Hematopoietic multipotent progenitor cell treated with erythropoietin and hydrocortisone succinate and interleukin-3 and kit ligand, for 15 days (in vitro differentiated cells): ENCODE data around the gene TACR3.
"Not testable (repeated sequence)": the region's sequence is repeated elsewhere in the genome, so short reads cannot be mapped to it uniquely, and the experiment has no call there.

Source experiments
- DNase-seq: peaks from one replicate; pipeline ENCODE4 v3.0.0-alpha.2; 2015; ENCODE audit warnings: low spot score

The TACR3 gene, protein sequence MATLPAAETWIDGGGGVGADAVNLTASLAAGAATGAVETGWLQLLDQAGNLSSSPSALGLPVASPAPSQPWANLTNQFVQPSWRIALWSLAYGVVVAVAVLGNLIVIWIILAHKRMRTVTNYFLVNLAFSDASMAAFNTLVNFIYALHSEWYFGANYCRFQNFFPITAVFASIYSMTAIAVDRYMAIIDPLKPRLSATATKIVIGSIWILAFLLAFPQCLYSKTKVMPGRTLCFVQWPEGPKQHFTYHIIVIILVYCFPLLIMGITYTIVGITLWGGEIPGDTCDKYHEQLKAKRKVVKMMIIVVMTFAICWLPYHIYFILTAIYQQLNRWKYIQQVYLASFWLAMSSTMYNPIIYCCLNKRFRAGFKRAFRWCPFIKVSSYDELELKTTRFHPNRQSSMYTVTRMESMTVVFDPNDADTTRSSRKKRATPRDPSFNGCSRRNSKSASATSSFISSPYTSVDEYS

DNA sequence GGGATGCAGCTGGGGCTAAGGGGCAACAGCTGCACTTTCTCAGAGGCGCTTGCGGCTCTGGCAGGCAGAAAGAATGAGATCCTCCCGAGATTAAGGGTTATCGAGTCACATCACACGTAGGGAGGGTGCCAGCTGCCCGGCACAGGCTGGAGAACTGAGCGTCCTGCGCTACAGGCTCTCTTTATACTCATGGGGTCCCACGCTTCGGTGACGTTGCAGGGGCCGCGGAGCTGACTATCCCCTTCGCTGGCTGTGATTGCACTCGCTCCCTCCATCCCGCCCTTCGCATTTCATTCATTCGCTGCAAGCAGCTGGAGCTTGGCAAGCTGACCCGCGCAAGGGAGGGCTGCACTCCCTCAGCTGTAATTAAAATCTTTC lies at the start of gene TACR3:
Gene TACR3, minus strand, starts transcription at position 156 of the 378 bp plus-strand sequence. CDS start 310 bp downstream, outside the sequence.
- DNase-seq = no peak

DNA sequence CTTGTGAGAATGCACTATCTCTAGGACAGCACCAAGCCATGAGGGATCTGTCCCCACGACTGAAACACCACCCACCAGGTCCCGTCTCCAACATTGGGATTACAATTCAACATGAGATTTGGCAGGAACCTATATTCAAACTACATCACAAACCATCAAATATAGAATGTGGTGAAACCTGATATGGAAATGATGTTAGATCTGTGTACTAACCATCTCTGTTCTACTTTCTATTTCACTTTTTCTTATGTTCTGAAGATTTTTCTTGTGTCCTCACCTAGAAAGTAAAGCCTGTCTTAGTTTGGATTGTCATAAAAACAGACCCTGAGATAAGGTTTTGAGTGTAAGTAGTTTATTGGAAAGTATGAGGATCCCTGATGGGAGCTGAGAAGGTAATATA lies 37.8 kb upstream of the TACR3 start:
- DNase-seq = no peak

DNA sequence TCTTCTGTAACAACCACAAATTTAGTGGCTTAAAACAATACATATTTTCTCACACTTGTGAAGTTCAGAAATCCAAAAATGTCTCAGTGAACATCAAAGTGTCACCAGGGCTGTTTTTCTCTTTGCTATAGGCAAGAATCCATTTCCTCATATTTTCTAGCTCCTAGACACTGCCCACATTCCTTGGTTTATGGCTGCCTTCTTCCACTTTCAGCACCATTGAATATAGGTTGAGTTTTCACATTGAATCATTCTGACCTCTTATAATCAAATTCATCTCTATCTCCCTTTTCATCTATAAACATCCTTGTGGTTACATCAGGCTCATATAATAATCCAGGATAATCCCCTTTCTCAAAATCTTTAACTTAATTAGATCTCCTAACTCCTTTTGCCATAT lies 37.0 kb upstream of the TACR3 start:
- DNase-seq = no peak

DNA sequence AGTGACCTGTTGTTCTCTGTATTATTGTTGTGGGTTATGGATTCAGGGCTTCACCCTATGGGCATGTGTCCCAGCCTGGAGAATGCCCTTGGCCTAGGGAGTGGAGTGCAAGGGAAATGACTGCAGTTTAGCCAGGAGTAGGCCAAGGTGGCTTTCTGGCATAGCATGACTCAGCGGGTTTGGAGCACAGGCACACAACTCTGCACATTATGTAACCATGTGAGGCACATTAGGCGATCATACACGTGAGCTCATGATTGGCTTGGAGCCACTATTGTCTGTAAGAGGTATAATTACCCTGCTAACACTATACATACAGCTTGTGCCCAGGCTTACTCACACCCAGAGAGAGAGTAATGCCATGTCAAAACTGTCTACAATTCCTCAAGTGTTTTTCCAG lies 35.1 kb upstream of the TACR3 start:
- no peak for DNase-seq

DNA sequence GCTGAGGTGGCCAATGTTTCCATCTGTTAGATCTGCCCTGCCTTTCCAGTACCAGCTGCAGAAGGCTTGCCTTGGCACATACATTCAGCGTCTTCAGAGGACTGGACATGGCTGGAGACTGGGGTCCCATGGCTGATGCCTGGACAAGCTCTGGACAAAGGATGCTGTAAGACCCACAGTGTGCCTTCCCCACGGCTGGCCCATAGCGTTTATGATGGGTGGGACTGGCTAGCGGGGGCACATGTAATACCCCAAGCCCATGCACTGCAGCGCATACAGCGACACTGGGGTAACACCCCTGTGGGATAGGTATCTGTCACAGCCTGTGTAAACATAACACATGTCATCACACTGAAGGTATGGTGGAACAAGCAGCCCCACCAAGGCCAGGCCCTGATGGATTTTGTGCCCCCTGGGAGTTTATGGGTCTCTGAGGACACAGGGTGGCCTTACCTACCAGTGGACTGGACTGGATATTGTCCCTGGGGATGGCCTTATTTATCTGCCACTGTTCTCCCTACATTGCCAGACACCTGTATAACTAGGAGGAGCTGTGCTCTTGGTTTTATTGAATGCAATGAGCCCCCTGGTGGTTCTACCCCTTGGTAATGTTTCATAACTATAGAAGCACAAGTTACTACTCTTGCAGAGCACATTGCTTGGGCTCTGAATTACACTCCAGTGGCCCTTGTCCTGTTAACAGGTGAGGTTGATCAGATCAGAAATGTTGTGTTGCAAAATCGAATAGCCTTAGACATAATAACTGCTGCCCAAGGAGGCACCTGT lies 34.3 kb upstream of the TACR3 start:
- no peak for DNase-seq

DNA sequence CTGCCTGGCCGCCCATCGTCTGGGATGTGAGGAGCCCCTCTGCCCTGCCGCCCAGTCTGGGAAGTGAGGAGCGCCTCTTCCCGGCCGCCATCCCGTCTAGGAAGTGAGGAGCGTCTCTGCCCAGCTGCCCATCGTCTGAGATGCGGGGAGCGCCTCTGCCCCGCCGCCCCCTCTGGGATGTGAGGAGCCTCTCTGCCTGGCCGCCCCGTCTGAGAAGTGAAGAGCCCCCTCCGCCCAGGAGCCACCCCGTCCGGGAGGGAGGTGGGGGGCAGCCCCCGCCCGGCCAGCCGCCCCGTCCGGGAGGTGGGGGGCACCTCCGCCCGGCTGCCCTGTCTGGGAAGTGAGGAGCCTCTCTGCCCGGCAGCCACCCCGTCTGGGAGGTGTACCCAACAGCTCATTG lies 3.4 kb upstream of the TACR3 start:
- DNase-seq = not testable (repeated sequence)

DNA sequence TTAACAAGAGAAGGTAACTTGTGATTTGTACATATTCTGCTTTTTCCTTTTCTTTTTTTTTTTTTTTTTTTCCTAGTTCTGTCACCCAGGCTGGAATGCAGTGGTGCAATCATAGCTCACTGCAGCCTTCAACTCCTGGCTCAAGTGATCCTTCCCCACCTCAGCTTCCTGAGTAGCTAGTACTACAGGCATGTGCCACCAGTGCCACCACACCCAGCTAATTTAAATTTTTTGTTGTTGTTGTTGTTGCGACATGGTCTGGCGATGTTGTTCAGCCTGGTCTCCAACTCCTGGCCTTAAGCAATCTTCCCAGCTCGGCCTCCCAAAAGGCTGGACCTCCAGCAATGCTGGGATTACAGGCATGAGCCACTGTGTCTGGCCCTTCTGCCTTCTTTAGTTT lies 1.5 kb upstream of the TACR3 start:
- DNase-seq = no peak

DNA sequence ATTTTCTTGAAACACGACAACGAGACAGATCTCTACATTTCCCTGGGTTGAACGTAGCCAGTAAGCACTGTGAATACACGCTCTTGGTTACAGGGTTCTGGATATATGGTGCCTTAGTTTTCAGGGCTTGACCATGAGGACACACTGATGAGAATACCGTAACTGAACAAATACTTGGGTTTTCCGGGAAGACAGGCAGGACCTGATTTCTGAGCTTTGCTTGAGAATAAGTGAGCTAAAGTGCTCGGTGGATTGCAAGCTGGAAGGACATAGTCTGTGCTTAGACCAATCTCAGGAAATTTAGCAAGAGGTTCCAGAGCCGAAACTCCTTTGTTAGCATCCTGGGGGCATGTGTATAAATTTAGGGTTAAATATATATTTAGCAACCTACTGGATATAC lies 876 bp upstream of the TACR3 start:
- no peak for DNase-seq

DNA sequence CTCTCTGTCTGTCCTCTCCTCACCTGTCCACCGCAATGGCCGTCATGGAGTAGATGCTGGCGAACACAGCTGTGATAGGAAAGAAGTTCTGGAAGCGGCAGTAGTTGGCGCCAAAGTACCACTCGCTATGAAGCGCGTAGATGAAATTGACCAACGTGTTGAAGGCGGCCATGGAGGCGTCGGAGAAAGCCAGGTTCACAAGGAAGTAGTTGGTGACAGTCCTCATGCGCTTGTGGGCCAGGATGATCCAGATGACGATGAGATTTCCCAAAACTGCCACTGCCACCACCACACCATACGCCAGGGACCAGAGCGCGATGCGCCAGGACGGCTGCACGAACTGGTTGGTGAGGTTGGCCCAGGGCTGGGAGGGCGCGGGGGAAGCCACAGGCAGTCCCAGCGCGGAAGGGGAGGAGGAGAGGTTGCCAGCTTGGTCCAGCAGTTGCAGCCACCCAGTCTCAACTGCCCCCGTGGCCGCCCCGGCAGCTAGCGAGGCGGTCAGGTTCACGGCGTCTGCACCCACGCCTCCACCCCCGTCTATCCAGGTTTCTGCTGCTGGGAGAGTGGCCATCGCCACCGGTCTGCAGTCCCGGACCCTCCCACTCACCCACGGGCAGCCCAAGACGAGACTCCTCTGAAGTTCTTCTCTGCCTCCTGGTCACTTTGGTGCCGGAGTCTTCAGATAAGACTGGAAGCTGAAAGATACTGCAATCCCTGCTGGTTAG lies 518 bp downstream of the TACR3 start:
- no peak for DNase-seq

DNA sequence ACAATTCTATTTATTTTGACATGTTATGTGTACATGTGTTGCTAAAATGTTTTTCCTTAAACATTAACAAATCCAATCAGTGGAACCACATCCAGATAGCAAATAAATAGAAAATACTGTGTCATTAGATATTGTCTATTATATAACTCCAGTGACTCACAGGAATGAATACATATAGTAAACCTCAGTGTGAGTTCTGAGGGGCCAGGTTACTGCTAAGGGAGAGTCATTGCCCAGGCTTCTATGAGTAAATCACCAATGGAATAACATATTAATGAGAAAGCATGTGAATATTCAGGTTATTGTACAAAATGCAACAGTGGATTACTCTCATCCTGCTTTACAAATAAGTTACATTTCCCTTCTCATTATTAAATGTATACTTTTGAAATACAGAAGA lies 27.2 kb downstream of the TACR3 start:
- DNase-seq = no peak

DNA sequence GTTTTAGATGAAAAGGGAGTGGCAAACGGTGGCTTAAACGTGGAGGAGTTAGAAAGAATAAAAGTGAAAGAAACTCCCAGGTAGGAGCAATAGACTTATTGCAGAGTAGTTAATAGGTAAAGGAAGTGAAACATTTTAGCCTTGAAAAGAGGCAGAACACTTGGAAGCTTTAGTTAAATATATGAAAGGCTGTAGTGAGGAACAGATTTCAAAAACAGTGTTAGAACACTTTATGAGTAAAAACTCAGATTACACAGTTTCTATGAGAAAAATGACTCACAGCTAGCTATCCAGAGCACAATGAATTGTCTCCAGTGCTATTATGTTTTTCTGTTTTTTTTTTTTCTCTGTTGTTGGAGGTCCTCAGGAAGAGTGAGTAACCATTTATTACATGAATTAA lies 45.8 kb downstream of the TACR3 start:
- DNase-seq = no peak

DNA sequence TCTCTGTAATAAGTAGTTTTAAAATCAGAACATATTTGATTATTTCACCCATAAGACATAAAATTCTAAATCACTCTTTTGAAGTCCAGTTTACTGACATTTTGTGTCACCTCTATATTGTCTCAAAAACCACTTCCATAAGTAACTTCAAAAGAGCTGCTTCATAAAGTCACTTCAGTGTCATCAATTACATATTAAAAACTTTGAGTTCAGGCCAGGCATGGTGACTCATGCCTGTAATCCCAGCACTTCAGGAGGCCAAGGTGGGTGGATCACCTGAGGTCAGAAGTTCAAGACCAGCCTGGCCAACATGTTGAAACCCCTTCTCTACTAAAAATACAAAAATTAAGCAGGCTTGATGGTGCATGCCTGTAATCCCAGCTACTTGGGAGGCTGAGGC lies 53.0 kb downstream of the TACR3 start:
- not testable (repeated sequence) for DNase-seq

DNA sequence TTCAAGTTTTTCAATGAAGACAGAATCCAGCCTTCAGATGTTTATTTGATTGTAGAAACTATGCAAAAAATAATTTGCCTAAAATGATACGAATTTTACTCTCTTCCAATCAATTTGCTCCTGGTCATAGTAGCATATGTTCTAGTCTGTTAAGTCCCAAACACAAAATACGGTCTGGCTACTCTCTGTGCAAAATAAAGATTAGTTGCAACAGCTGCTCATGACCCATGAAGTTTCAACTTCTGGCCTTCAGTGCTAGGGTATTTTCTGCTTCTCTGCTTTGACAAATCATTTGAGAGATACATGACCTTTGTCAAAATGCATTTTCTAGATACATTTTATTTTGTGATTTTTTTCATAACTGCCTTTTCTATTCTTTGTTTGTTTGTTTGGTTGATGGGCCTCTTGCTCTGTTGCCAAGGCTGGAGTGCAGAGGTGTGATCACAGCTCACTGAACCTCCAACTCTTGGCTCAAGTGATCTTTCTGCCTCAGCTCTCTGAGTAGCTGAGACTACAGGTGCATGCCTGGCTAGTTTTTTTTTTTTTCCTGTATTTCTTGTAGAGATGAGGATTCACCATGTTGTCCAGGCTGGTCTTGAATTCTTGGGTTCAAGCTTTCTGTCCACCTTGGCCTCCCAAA lies 55.2 kb downstream of the TACR3 start:
- DNase-seq = no peak

DNA sequence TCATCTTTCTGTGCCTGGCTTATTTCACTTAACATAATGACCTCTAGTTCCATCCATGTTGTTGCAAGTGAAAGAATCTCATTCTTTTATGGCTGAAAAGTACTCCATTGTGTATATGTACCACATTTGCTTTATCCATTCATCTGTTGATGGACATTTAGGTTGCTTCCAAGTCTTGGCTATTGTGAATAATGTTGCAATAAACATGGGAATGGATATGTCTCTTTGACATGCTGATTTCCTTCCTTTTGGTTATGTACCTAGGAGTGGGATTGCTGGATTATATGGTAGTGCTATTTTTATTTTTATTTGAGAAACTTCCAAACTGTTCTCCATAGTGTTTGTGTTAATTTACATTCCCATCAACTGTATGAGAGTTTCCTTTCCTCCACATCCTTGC lies 71.2 kb downstream of the TACR3 start:
- DNase-seq = no peak

DNA sequence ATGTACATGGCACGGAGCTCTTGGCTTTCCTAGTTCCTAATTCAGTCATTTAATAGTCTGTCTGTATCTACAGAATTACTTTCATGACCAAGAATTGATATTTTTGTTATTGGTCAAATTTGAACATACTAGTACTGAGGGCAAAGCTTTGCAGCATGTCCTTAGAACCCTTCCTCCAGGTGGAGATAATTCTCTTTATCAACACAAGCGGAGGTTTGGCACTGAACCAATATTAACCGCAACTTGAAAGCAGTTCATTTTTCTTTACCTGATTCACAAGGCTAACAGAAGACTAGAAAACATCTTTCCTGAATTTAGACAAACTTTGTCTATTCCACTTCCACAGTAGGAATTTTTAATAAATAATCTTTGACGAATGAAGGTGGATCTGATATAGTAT lies 73.8 kb downstream of the TACR3 start:
- DNase-seq = no peak

DNA sequence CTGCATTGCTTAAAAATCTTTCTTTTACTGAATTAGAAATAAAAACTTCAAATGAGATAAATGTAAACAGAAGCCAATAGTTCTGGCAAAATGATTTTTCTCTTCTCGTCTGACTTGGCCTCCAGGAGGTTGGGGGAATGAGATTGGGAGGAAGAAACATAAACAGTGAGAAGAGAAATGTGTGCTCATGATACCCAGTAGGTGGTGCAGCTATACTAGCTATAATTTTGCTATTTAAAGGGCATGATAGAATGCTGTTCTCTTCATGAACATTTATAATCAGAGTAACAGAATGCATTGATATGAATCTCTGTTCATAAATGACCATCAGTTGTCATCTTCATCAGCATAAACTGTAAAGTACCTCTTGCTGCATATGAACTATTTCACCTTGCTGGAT lies 85.5 kb downstream of the TACR3 start:
- DNase-seq = no peak

DNA sequence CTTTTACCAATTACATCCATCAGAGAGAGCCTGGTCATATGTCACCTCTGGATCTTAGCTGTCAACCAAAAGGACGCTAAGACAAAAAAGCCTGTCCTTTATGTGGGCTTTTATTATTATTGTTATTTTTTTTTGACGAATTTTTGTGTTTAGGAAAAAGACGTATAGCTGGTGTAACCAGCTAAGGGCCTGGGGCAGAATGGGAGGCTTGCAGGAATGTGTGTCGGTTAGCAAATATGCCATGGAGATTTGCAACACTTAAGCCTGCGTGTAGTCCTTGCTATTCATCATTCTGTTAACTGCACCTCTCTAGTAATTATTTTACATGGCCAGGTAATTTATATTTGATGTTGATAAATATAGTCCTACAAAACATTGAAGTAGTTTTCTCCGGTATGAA lies 93.5 kb downstream of the TACR3 start:
- DNase-seq = no peak

DNA sequence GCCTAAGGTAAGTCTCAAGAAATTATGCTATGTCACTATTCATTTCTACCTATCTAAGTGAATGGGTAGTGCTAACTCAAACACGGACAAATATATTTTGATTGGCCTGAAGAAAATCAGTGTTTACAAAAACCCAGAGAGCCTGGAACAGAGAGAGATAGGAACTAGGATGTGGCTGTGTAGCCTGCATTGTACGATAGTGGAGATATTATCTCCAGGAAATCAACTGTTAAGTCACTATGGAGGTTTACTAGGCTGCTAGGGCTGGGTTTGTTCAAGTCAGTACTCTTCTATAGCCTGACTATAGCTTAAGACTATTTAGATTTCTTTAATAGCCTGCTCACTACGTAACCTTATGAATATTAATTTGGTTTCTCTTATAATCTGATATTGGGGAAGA lies 127.9 kb downstream of the TACR3 start:
- no peak for DNase-seq

DNA sequence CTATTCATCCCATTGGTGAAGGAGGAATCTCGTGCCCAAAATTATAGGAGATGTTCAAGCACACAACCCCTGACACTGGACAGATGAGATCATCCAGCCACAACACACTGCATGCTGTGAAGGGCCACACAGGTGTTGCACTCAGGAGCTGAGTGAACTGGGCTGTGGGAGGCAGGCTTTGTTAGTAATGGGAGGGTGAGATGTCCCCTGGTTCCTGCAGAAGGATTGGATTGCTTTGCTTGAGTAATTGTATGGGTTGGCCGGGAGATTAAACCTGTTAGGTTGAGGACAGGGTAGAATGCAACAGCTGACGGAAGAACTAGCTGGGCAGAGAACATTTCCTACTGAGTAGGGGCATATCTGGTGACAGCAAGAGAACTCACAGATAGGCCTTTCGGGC lies 152.2 kb downstream of the TACR3 start:
- no peak for DNase-seq

DNA sequence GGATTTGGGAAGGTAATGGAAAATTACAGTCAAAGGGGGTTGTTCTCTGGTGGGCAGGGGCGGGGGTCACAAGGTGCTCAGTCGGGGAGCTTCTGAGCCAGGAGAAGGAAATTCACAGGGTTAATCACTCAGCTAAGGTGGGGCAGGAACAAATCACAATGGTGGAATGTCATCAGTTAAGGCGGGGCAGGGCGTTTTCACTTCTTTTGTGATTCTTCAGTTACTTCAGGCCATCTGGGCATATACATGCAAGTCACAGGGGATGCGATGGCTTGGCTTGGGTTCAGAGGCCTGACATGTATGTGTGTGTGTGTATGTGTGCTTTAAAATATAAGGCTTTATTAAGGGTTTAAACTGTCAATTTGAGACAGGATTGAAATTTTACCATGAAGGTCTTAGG lies 160.6 kb downstream of the TACR3 start:
- not testable (repeated sequence) for DNase-seq
